Measurements from ENCODE around the gene CARD14. TPM values are rescaled to one million over a fixed set of nuclear protein-coding genes. Genes with fewer than 3 reads are reported as not detected.

Gene CARD14
- total RNA-seq, 1 experiment from 2014 or later: 0.24 TPM

- H4K5ac ChIP-seq (ENCODE audit: insufficient read length, low read depth, low read length): no peak overlapping the region
- TF ChIP-seq CTCF (conservative IDR thresholded peaks at IDR 0.05): no peak
Measured at GRCh38 chr17:80164185-80164584, 5.6 kb upstream of the CARD14 start.

More at GRCh38 chr17:80164185-80164584, 5.6 kb upstream of the CARD14 start:
- no peak overlapping the region for H3K18ac ChIP-seq (ENCODE audit: insufficient read length, low read depth, low read length)
- Mint-ChIP-seq H3K4me1 (peaks cover 28 to 40% of the 10 kb centered on the region in 2 experiments), H3K9me3 (no peaks in the 10 kb centered on the region; a peak in 1 of 5 replicates), H3K36me3 (ENCODE audit: insufficient read depth in 1 of 3, low read depth in 3 of 3) (no peaks in the 10 kb centered on the region), H3K27me3 (ENCODE audit: low read depth) (peaks cover 23% of the 10 kb centered on the region), H3K4me3 (no peak overlapping the region), H3K27ac (0 out of 7 replicates have a peak overlapping the region, but pooled peaks of 1 of the 3 experiments have one; percentile 1)
- no peak overlapping the region for H4K91ac ChIP-seq (ENCODE audit: insufficient read length, low read depth, low read length)
- H3K4ac ChIP-seq (ENCODE audit: low read depth, low read length): no peak overlapping the region
- no peak overlapping the region for H3K9ac ChIP-seq (ENCODE audit: extremely low read depth, insufficient read length, low read length)
- no peak overlapping the region for H2BK15ac ChIP-seq (ENCODE audit: low read depth, low read length)
- no peaks in the 10 kb centered on the region; the same call in 1 of the 2 replicates for H3K27me3 ChIP-seq (ENCODE audit: insufficient read depth, low read length)
- H3K23me2 ChIP-seq (ENCODE audit: insufficient read length, low read depth, low read length, poor library complexity, severe bottlenecking): no peaks in the 10 kb centered on the region
- no peak overlapping the region for H2AFZ ChIP-seq (ENCODE audit: low read length)
- H4K8ac ChIP-seq (replicated peaks; ENCODE audit: insufficient read length, low read depth, low read length): no peak overlapping the region
- H3T11ph ChIP-seq (ENCODE audit: low read length): no peak overlapping the region
- H3K56ac ChIP-seq (ENCODE audit: insufficient read length, low read depth, low read length): no peak overlapping the region
- H2BK120ac ChIP-seq (ENCODE audit: low read depth, low read length, poor library complexity, severe bottlenecking): no peak overlapping the region
- H2BK20ac ChIP-seq (ENCODE audit: low read depth, low read length, poor library complexity, severe bottlenecking): no peak overlapping the region
- no peak overlapping the region for H2AK5ac ChIP-seq (ENCODE audit: insufficient read length, low read length)
- H2BK5ac ChIP-seq (ENCODE audit: insufficient read length, low read length): no peak overlapping the region
- H3K79me1 ChIP-seq (ENCODE audit: insufficient read depth, low read depth, low read length, poor library complexity, severe bottlenecking): no peaks in the 10 kb centered on the region
- H3K27ac ChIP-seq (ENCODE audit: insufficient read length, low read depth, low read length): no peak overlapping the region
- H2BK12ac ChIP-seq (ENCODE audit: insufficient read length, low read depth, low read length): no peak overlapping the region
- H3K4me1 ChIP-seq (ENCODE audit: insufficient read depth, low read length): peaks cover 5% of the 10 kb centered on the region; the same call in 1 of the 2 replicates
- DNase-seq: no peak
- no peaks in the 10 kb centered on the region for H3K79me2 ChIP-seq (ENCODE audit: insufficient read depth, low read length)
- H4K20me1 ChIP-seq (ENCODE audit: control insufficient read depth, insufficient read depth, insufficient read length): no peaks in the 10 kb centered on the region
- no peak overlapping the region for H3K23ac ChIP-seq (ENCODE audit: insufficient read length, low read depth, low read length)
- H3K4me2 ChIP-seq (ENCODE audit: insufficient read depth, insufficient read length, low read length): no peak overlapping the region
- no peaks in the 10 kb centered on the region for H3K9me3 ChIP-seq (ENCODE audit: control insufficient read depth, low read depth, low read length)
- no CpG with 5 or more reads among the region's 11 CpGs for WGBS (ENCODE audit: extremely low coverage, insufficient read length, low lambda C conversion rate)
- no peak overlapping the region for H3K14ac ChIP-seq (ENCODE audit: insufficient read depth, low read length)
